Astrocyte (in vitro differentiated cells and primary cell): Measurements from ENCODE around the gene PREX1. TPM values are rescaled to one million over a fixed set of nuclear protein-coding genes. Genes with fewer than 3 reads are reported as not detected.

ENCODE experiments used
- DNase-seq: peaks from one replicate; pipeline ENCODE4 v3.0.0-alpha.2; 2010; ENCODE audit warnings: low read depth
- FAIRE-seq: peaks from 2 replicates; lab custom pipeline; 2011; peaks lifted over from hg19 to GRCh38; lab: Jason Lieb, UNC
- H2AFZ ChIP-seq: 2 replicates; pipeline ENCODE4 v1.6.0; 2012; ENCODE audit warnings: low read depth, low read length, inconsistent platforms
- H3K27ac ChIP-seq: 2 replicates; pipeline ENCODE4 v1.5.1; 2011; ENCODE audit warnings: low read depth, low read length, inconsistent platforms
- H3K27me3 ChIP-seq: 2 replicates; pipeline ENCODE4 v1.6.0; 2011; ENCODE audit warnings: low read length, inconsistent platforms; ENCODE audit not compliant: insufficient read depth
- H3K36me3 ChIP-seq: 2 replicates; pipeline ENCODE4 v1.5.1; 2011; ENCODE audit warnings: low read length, inconsistent platforms; ENCODE audit not compliant: insufficient read depth
- H3K4me1 ChIP-seq: 2 replicates; pipeline ENCODE4 v1.5.1; 2011; ENCODE audit warnings: low read length, inconsistent platforms; ENCODE audit not compliant: insufficient read depth
- H3K4me2 ChIP-seq: 2 replicates; pipeline ENCODE4 v1.6.0; 2012; ENCODE audit warnings: low read length, inconsistent platforms
- H3K4me3 ChIP-seq: 2 replicates; pipeline ENCODE4 v1.5.1; 2011; ENCODE audit warnings: low read depth, mild to moderate bottlenecking, low read length, inconsistent platforms; ENCODE audit not compliant: insufficient read depth
- H3K79me2 ChIP-seq: 2 replicates; pipeline ENCODE4 v1.6.0; 2012; ENCODE audit warnings: mild to moderate bottlenecking, low read length, inconsistent platforms; ENCODE audit not compliant: insufficient read depth
- H3K9ac ChIP-seq: 2 replicates; pipeline ENCODE4 v1.6.0; 2012; ENCODE audit warnings: mild to moderate bottlenecking, low read length, inconsistent platforms
- H3K9me3 ChIP-seq: 2 replicates; pipeline ENCODE4 v1.5.1; 2012; ENCODE audit warnings: low read depth, mild to moderate bottlenecking, low read length, inconsistent platforms; ENCODE audit not compliant: insufficient read depth
- H4K20me1 ChIP-seq: 2 replicates; pipeline ENCODE4 v1.6.0; 2012; ENCODE audit warnings: low read length, inconsistent platforms; ENCODE audit not compliant: insufficient read depth
- H3K27ac Mint-ChIP-seq: one replicate; pipeline ENCODE4 v1.8.0; 2021; ENCODE audit warnings: mild to moderate bottlenecking, mixed read lengths; ENCODE audit not compliant: unreplicated experiment
- H3K27me3 Mint-ChIP-seq: one replicate; pipeline ENCODE4 v1.8.0; 2021; ENCODE audit warnings: low read depth, mixed read lengths; ENCODE audit not compliant: unreplicated experiment
- H3K36me3 Mint-ChIP-seq: one replicate; pipeline ENCODE4 v1.8.0; 2021; ENCODE audit warnings: low read depth, mixed read lengths; ENCODE audit not compliant: unreplicated experiment
- H3K4me1 Mint-ChIP-seq: one replicate; pipeline ENCODE4 v1.8.0; 2021; ENCODE audit warnings: low read depth, mixed read lengths; ENCODE audit not compliant: unreplicated experiment
- H3K4me3 Mint-ChIP-seq: one replicate; pipeline ENCODE4 v1.8.0; 2021; ENCODE audit warnings: mild to moderate bottlenecking, moderate library complexity, mixed read lengths; ENCODE audit not compliant: unreplicated experiment
- H3K9me3 Mint-ChIP-seq: one replicate; pipeline ENCODE4 v1.8.0; 2021; ENCODE audit warnings: mild to moderate bottlenecking, mixed read lengths; ENCODE audit not compliant: unreplicated experiment
- CTCF ChIP-seq: IDR thresholded peaks from 2 replicates; pipeline ENCODE4 v1.5.1; 2011; ENCODE audit warnings: low read depth, mild to moderate bottlenecking, inconsistent platforms, low read length, moderate library complexity; ENCODE audit not compliant: insufficient read depth
- EZH2 ChIP-seq: IDR thresholded peaks from 2 replicates; pipeline ENCODE4 v1.6.1; 2012; ENCODE audit warnings: mild to moderate bottlenecking, low read length, inconsistent platforms; ENCODE audit not compliant: insufficient read depth
- total RNA-seq: library from RNA; stranded (reverse); gene quantifications from 2 replicates; pipeline ENCODE4 v1.2.1, GENCODE V29; 2021

The PREX1 gene
- total RNA-seq, 1 donor from 2014 or later: 3.5 TPM

GRCh38 chr20:48788486-48789072, 39.2 kb downstream of the PREX1 start:
- Histone ChIP-seq H3K4me2 (peak overlapping the region; percentile 66), H3K27ac (no peak overlapping the region), H3K79me2 (no peaks in the 10 kb centered on the region), H4K20me1 (peaks cover 26% of the 10 kb centered on the region), H3K27me3 (no peaks in the 10 kb centered on the region), H3K9ac (no peak overlapping the region), H3K36me3 (no peaks in the 10 kb centered on the region), H3K4me1 (peaks cover 41% of the 10 kb centered on the region), H3K9me3 (no peaks in the 10 kb centered on the region), H2AFZ (no peak overlapping the region), H3K4me3 (no peak overlapping the region)
- FAIRE-seq (no peak), DNase-seq (no peak)
- H3K27ac Mint-ChIP-seq: no peak overlapping the region
- H3K4me3 Mint-ChIP-seq: no peak overlapping the region
- H3K27me3 Mint-ChIP-seq: no peaks in the 10 kb centered on the region
- no peaks in the 10 kb centered on the region for H3K9me3 Mint-ChIP-seq
- TF ChIP-seq CTCF (no peak), EZH2 (no peak)
- peaks cover 22% of the 10 kb centered on the region for H3K4me1 Mint-ChIP-seq
- H3K36me3 Mint-ChIP-seq: peaks cover 4% of the 10 kb centered on the region

- Histone ChIP-seq H3K27ac (no peak overlapping the region), H3K4me2 (peak overlapping the region; percentile 66), H3K4me3 (no peak overlapping the region), H2AFZ (peak overlapping the region; percentile 25), H3K27me3 (no peaks in the 10 kb centered on the region), H4K20me1 (peaks cover 24% of the 10 kb centered on the region), H3K9ac (peak overlapping the region; percentile 42), H3K36me3 (no peaks in the 10 kb centered on the region), H3K4me1 (peaks cover 41% of the 10 kb centered on the region), H3K9me3 (no peaks in the 10 kb centered on the region), H3K79me2 (no peaks in the 10 kb centered on the region)
- Mint-ChIP-seq H3K27ac (no peak overlapping the region), H3K36me3 (peaks cover 4% of the 10 kb centered on the region), H3K4me1 (peaks cover 22% of the 10 kb centered on the region), H3K4me3 (no peak overlapping the region), H3K9me3 (no peaks in the 10 kb centered on the region), H3K27me3 (no peaks in the 10 kb centered on the region)
- DNase-seq (peak; percentile 68), FAIRE-seq (no peak)
- TF ChIP-seq CTCF: no peak
- no peak for TF ChIP-seq EZH2
These were observed 39.9 kb downstream of the PREX1 start for GRCh38 chr20:48787861-48788375.
